ENCODE measurements around the gene CRYGN. TPM values are rescaled to one million over a fixed set of nuclear protein-coding genes. Genes with fewer than 3 reads are reported as not detected.

CRYGN gene
- total RNA-seq, 4 donors from 2014 or later, result not detected

- H3K4me1 ChIP-seq, result peaks cover 33% of the 10 kb centered on the region
- no peak overlapping the region for H3K27ac ChIP-seq
- WGBS, result 72% methylated on average over 7 of the region's 7 CpGs
- H3K27me3 ChIP-seq, result peaks cover 50% of the 10 kb centered on the region
- no peak for DNase-seq (ENCODE audit: low spot score in 2 of 2)
- H3K36me3 ChIP-seq, result no peaks in the 10 kb centered on the region
- TF ChIP-seq CTCF (IDR thresholded peaks at IDR 0.05), result no peak
- no peak for TF ChIP-seq POLR2A (IDR thresholded peaks at IDR 0.05)
- TF ChIP-seq EP300 (IDR thresholded peaks at IDR 0.05), result no peak
- no peak for TF ChIP-seq POLR2AphosphoS5 (IDR thresholded peaks at IDR 0.05)
- H3K4me3 ChIP-seq, result no peak overlapping the region
- no peaks in the 10 kb centered on the region for H3K9me3 ChIP-seq
Observed at GRCh38 chr7:151408498-151408838, 31.5 kb downstream of the CRYGN start.

GRCh38 chr7:151406886-151407583 is 32.9 kb downstream of the CRYGN start:
- no peaks in the 10 kb centered on the region for H3K36me3 ChIP-seq
- 85% methylated on average over 7 of the region's 9 CpGs for WGBS
- no peak overlapping the region for H3K27ac ChIP-seq
- DNase-seq (ENCODE audit: low spot score in 2 of 2), result no peak
- H3K9me3 ChIP-seq, result no peaks in the 10 kb centered on the region
- no peak overlapping the region for H3K4me3 ChIP-seq
- no peak for TF ChIP-seq EP300 (IDR thresholded peaks at IDR 0.05)
- no peak for TF ChIP-seq POLR2AphosphoS5 (IDR thresholded peaks at IDR 0.05)
- TF ChIP-seq POLR2A (IDR thresholded peaks at IDR 0.05), result no peak
- no peak for TF ChIP-seq CTCF (IDR thresholded peaks at IDR 0.05)
- peaks cover 33% of the 10 kb centered on the region for H3K4me1 ChIP-seq
- H3K27me3 ChIP-seq, result peaks cover 44% of the 10 kb centered on the region

- H3K36me3 ChIP-seq, result no peaks in the 10 kb centered on the region
- H3K9me3 ChIP-seq, result no peaks in the 10 kb centered on the region
- WGBS, result 88% methylated on average over 20 of the region's 24 CpGs
- H3K27ac ChIP-seq, result no peak overlapping the region
- H3K27me3 ChIP-seq, result peaks cover 36% of the 10 kb centered on the region
- no peak for DNase-seq (ENCODE audit: low spot score in 2 of 2)
- no peak overlapping the region for H3K4me3 ChIP-seq
- H3K4me1 ChIP-seq, result peaks cover 33% of the 10 kb centered on the region
- TF ChIP-seq CTCF (IDR thresholded peaks at IDR 0.05), result no peak
- no peak for TF ChIP-seq POLR2AphosphoS5 (IDR thresholded peaks at IDR 0.05)
- TF ChIP-seq POLR2A (IDR thresholded peaks at IDR 0.05), result no peak
- no peak for TF ChIP-seq EP300 (IDR thresholded peaks at IDR 0.05)
Observed at GRCh38 chr7:151406051-151406875, 33.7 kb downstream of the CRYGN start.

- TF ChIP-seq POLR2AphosphoS5 (IDR thresholded peaks at IDR 0.05) (no peak), POLR2A (IDR thresholded peaks at IDR 0.05) (no peak), CTCF (IDR thresholded peaks at IDR 0.05) (no peak), EP300 (IDR thresholded peaks at IDR 0.05) (no peak)
- H3K4me3 ChIP-seq, result no peak overlapping the region
- 93% methylated on average over 8 of the region's 10 CpGs for WGBS
- H3K9me3 ChIP-seq, result no peaks in the 10 kb centered on the region
- peaks cover 29% of the 10 kb centered on the region for H3K27me3 ChIP-seq
- peaks cover 32% of the 10 kb centered on the region for H3K4me1 ChIP-seq
- DNase-seq (ENCODE audit: low spot score in 2 of 2), result no peak
- H3K27ac ChIP-seq, result no peak overlapping the region
- H3K36me3 ChIP-seq, result no peaks in the 10 kb centered on the region
Observed at GRCh38 chr7:151405588-151405987, 34.4 kb downstream of the CRYGN start.

GRCh38 chr7:151405056-151405455 is 34.9 kb downstream of the CRYGN start:
- 79% methylated on average over 6 of the region's 9 CpGs for WGBS
- no peak for DNase-seq (ENCODE audit: low spot score in 2 of 2)
- Histone ChIP-seq H3K27me3 (peaks cover 24% of the 10 kb centered on the region), H3K4me3 (no peak overlapping the region), H3K9me3 (no peaks in the 10 kb centered on the region), H3K36me3 (no peaks in the 10 kb centered on the region), H3K27ac (no peak overlapping the region), H3K4me1 (peaks cover 27% of the 10 kb centered on the region)
- TF ChIP-seq POLR2A (IDR thresholded peaks at IDR 0.05), result no peak
- TF ChIP-seq CTCF (IDR thresholded peaks at IDR 0.05), result no peak
